Thymus (tissue), 11 donors: Measurements from ENCODE around the gene FFAR2. TPM values are rescaled to one million over a fixed set of nuclear protein-coding genes. Genes with fewer than 3 reads are reported as not detected.
"Not testable (repeated sequence)": the region's sequence is repeated elsewhere in the genome, so short reads cannot be mapped to it uniquely, and the experiment has no call there.

Experiments
- DNase-seq, 9 donors: peaks; one replicate each; pipeline ENCODE4 v3.0.0-alpha.2; 2013; ENCODE audit warnings: low spot score in 9 of 9, low read depth in 6 of 9, missing footprints in 1 of 9
- H3K27ac ChIP-seq, 2 donors: one replicate each; pipeline ENCODE4 v1.5.1; 2013; ENCODE audit warnings: control low read depth in 1 of 2, low read depth in 1 of 2, low read length in 1 of 2, mild to moderate bottlenecking in 1 of 2, moderate library complexity in 1 of 2
- H3K27me3 ChIP-seq, 2 donors: one replicate each; pipeline ENCODE4 v1.5.1; 2013; ENCODE audit warnings: low read length in 1 of 2; ENCODE audit not compliant: control insufficient read depth in 2 of 2, insufficient read depth in 1 of 2
- H3K36me3 ChIP-seq, 2 donors: one replicate each; pipeline ENCODE4 v1.5.1; 2013; ENCODE audit warnings: low read length in 1 of 2, mild to moderate bottlenecking in 1 of 2, moderate library complexity in 1 of 2; ENCODE audit not compliant: control insufficient read depth in 2 of 2, insufficient read depth in 2 of 2
- H3K4me1 ChIP-seq, 2 donors: one replicate each; pipeline ENCODE4 v1.5.1; 2013; ENCODE audit warnings: low read length in 2 of 2; ENCODE audit not compliant: control insufficient read depth in 2 of 2, insufficient read depth in 2 of 2
- H3K4me3 ChIP-seq, 2 donors: one replicate each; pipeline ENCODE4 v1.5.1; 2013; ENCODE audit warnings: low read length in 2 of 2, control low read depth in 1 of 2, mild to moderate bottlenecking in 1 of 2
- H3K9me3 ChIP-seq, 2 donors: one replicate each; pipeline ENCODE4 v1.5.1; 2013; ENCODE audit warnings: low read length in 1 of 2, mild to moderate bottlenecking in 1 of 2; ENCODE audit not compliant: control insufficient read depth in 2 of 2, insufficient read depth in 1 of 2
- WGBS: extraction: QIAGEN DNeasy Blood & Tissue Kit; methylation state at CpG from one replicate; pipeline ENCODE4 v1.1.7; 2013; 5-methylcytosine and 5-hydroxymethylcytosine counted together
- polyA plus RNA-seq: library from polyadenylated mRNA; stranded (reverse); fragments of 200-250 nt; gene quantifications from one replicate; pipeline ENCODE4 v1.2.3, GENCODE V29; 2013
- total RNA-seq: library from RNA; stranded (reverse); fragments of 120-200 nt; gene quantifications from one replicate; pipeline ENCODE4 v1.2.4, GENCODE V29; 2013
- donor health status: healthy.

Gene FFAR2
- total and polyA plus RNA-seq, 2 donors, result 0.47 to 1.1 TPM

DNA sequence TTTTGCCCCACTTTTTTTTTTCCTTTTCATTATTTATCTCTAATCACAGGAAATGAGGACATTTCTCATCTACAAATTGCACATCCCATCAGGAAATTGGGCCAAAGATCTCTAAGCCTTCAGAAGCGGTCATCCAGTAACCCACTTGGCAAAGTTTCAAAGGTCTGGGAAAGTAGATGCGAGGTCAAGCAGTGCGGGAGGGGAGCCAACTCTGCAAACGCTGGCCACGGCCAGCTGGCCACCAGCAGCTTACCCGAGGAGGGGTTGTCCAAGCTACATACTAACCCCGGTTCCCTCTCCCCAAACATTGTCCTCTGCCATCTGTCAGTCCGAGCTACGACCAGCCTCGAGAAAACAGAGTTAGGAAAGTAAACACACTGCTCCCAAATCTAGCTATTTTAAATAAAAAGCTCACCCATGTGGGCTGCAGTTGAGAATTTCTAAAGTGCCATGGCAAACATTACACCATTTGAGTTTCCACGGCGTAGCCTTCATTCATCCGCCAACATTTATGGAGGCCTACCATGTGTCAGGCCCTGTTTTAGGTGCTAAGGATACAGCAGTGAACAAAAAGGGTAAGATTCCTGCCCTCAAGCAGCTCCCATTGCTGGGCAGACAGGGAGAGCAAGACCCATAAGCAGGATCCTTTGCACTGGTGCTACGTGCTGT lies 11.5 kb downstream of the FFAR2 start:
- WGBS, result 84% methylated on average over 14 of the region's 14 CpGs
- DNase-seq, result no peak
- H3K27ac ChIP-seq, result no peak overlapping the region

DNA sequence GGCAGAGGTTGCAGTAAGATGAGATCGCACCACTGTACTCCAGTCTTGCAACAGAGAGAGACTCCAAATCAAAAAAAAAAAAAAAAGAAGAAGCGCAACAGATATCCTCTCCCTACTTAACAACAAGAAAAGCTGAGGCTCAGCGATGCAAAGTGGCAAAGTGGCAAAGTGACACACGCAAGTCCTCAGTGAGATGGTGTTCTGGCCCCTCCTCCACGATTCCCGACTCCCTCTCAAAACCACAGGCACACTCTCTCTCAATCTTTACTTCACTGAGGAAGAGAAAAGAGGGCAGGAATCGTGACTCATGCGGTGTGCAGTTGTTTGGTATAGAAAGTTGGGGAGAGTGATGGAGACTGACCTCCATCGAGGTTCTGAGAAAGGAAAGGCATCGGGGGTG lies 12.6 kb downstream of the FFAR2 start:
- no peaks in the 10 kb centered on the region for H3K9me3 ChIP-seq

More for the DNA sequence above, 11.5 kb downstream of the FFAR2 start:
- H3K36me3 ChIP-seq, result no peaks in the 10 kb centered on the region
- no peaks in the 10 kb centered on the region for H3K27me3 ChIP-seq
- H3K9me3 ChIP-seq, result no peaks in the 10 kb centered on the region
- no peak overlapping the region for H3K4me3 ChIP-seq
- peaks cover 0 to 41% of the 10 kb centered on the region in 2 donors for H3K4me1 ChIP-seq

DNA sequence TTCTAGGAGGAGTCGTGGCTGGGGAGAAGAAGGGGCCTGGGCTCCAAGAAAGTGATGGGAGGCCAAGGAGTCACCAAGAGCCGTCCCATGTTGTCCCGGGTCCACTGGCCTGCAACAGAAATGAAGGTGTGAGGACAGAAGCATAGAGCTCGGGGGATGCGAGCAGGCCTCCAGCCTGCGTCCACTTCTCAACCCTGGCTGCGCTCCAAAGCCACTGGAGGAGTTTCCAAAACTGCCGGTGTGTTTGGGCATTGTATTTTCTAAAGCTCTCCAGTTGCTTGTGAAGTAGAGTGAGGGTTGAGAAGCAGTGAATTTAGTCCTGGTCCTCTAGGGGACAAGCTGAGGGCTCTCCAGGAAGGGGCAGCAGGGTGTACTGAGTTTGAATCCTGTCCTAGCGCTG lies 13.0 kb downstream of the FFAR2 start:
- no peak for DNase-seq
- no peaks in the 10 kb centered on the region for H3K9me3 ChIP-seq
- H3K27ac ChIP-seq, result no peak overlapping the region
- H3K4me3 ChIP-seq, result no peak overlapping the region
- H3K4me1 ChIP-seq, result peaks cover 0 to 39% of the 10 kb centered on the region in 2 donors
- WGBS, result 95% methylated on average over 9 of the region's 9 CpGs
- H3K36me3 ChIP-seq, result no peaks in the 10 kb centered on the region
- no peaks in the 10 kb centered on the region for H3K27me3 ChIP-seq

More for the DNA sequence above, 12.6 kb downstream of the FFAR2 start:
- H3K4me3 ChIP-seq, result no peak overlapping the region
- H3K27ac ChIP-seq, result no peak overlapping the region
- no peaks in the 10 kb centered on the region for H3K36me3 ChIP-seq
- H3K4me1 ChIP-seq, result peaks cover 0 to 40% of the 10 kb centered on the region in 2 donors
- WGBS, result 96% methylated on average over 10 of the region's 10 CpGs
- no peaks in the 10 kb centered on the region for H3K27me3 ChIP-seq
- no peak for DNase-seq

DNA sequence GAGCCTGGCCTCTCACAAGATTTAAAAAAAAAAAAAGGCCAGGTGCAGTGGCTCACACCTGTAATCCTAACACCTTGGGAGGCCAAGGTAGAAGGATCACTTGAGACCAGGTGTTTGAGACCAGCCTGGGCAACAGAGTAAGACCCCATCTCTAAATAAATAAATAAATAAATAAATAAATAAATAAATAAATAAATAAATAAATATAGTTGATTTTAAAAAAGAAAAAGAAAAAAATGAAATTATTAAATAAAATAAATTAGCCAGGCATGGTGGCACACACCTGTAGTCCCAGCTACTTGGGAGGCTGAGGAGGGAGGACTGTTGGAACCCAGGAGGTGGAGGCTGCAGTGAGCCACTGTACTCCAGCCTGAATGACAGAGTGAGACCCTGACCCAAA lies 13.7 kb downstream of the FFAR2 start:
- DNase-seq, H3K27ac ChIP-seq, H3K27me3 ChIP-seq, H3K9me3 ChIP-seq, H3K4me3 ChIP-seq, H3K36me3 ChIP-seq: not testable (repeated sequence)
- H3K4me1 ChIP-seq, result peaks cover 0 to 39% of the 10 kb centered on the region in 2 donors

DNA sequence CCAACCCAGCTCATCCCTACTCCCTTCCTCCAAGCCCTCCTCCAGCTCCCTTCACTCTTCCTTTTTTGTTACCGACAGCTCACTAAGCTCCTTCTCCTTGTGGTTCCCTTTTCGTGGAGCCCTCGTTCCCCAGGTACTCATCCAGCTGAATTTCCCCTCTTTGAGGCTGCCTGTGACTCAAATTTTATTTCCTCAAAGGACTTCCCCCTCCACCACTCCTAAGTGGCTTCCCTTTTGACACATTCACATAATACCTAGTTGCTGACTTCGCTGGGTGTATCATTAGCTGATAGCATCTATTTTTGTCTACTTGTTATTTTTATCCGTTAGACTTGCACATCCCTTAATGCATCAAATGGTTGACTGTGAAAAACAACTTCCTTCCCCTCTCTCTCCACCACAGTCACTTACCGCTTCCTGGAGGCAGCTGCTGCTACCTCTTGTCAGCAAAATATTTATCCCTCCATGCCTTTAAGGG lies 14.5 kb downstream of the FFAR2 start:
- Histone ChIP-seq H3K36me3 (no peaks in the 10 kb centered on the region), H3K27me3 (no peaks in the 10 kb centered on the region), H3K9me3 (no peaks in the 10 kb centered on the region), H3K4me3 (no peak overlapping the region), H3K27ac (peak overlapping the region; percentile 22 to 59), H3K4me1 (peaks cover 0 to 39% of the 10 kb centered on the region in 2 donors)
- WGBS, result 3% methylated on average over 6 of the region's 6 CpGs
- DNase-seq, result peak in 8 of 9 donors; percentile 29 to 80 (median 54)

DNA sequence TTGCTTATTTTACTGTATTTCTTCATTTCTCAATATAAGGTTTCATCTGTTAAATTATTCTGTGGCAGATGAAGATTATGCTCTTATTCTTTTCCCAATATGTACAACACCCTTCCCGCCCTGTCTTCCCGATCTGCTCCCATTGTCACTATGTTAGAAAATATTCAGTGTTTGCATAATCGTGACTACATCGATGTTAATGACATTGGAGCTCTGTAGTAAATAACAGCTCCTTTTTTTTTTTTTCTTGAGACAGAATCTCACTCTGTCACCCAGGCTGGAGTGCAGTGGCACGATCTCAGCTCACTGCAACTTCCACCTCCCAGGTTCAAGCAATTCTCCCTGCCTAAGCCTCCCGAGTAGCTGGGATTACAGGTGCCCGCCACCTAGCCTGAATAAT lies 14.9 kb downstream of the FFAR2 start:
- not testable (repeated sequence) for H3K4me3 ChIP-seq, H3K36me3 ChIP-seq, H3K27me3 ChIP-seq, DNase-seq, H3K9me3 ChIP-seq
- Histone ChIP-seq H3K4me1 (peaks cover 0 to 35% of the 10 kb centered on the region in 2 donors), H3K27ac (peak overlapping the region in 1 of 2 donors; percentile 50)
- 40% methylated on average over 7 of the region's 7 CpGs for WGBS

DNA sequence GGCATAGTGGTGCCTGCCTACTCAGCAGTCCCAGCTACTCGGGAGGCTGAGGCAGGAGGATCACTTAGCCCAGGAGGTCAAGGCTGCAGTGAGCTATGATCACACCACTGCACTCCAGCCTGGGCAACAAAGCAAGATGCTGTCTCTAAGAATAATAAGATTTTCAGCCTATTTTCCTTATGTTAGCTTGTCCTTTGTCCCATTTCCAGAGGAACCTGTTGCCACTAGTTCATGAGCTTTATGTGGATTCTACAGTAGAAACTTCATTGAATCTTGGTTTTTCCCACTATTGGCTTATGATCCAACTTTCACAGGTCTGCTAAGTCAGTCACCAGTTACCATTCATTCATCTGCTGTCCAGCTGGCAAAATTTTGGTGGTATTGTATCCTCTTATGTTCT lies 18.2 kb downstream of the FFAR2 start:
- Histone ChIP-seq H3K27me3 (no peaks in the 10 kb centered on the region), H3K4me3 (no peak overlapping the region), H3K4me1 (peaks cover 0 to 17% of the 10 kb centered on the region in 2 donors), H3K9me3 (no peaks in the 10 kb centered on the region), H3K27ac (no peak overlapping the region), H3K36me3 (no peaks in the 10 kb centered on the region)
- 88% methylated on average over 1 of the region's 1 CpG for WGBS
- no peak for DNase-seq

DNA sequence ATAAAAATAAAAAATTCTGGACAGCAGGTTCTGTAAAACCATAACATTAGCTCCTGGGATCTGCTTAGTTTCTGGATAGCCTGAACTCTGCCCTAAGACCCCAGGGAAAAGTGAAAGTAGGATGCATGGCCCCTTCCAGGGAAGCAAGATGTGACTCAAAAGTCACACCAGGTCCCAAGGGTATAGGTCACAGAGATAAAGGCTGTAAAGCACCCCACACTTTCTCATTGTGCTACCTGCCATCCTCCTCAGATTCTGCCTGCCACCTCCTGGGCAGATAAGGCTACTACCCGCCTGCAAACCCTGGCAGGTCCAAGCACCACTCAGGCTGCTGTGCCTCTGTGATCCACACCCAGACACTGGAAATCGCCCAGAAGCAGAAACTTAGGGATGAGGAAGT lies 20.6 kb downstream of the FFAR2 start:
- DNase-seq, result peak in 3 of 9 donors; percentile 10 to 51 (median 28)
- Histone ChIP-seq H3K27me3 (no peaks in the 10 kb centered on the region), H3K4me1 (peaks cover 0 to under 1% of the 10 kb centered on the region in 2 donors), H3K27ac (no peak overlapping the region), H3K4me3 (no peak overlapping the region), H3K9me3 (no peaks in the 10 kb centered on the region), H3K36me3 (no peaks in the 10 kb centered on the region)
- 32% methylated on average over 2 of the region's 2 CpGs for WGBS

DNA sequence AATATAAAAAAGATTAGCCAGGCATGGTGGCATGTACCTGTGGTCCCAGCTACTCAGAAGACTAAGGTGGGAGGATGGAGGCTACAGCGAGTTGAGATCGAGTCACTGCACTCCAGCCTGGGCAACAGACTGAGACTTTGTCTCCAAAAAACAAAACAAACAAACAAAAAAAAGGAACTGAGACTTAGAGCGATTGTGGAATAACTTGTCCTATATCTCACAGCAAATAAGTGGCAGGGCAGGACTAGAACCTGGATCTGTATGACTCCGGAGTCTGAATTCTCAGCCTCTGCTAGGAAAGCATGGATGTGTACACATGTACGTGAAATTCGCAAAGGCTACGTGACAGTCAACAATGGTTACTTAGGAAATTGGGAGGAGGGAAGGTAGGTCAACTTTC lies 22.1 kb downstream of the FFAR2 start:
- Histone ChIP-seq H3K36me3 (no peaks in the 10 kb centered on the region), H3K27ac (no peak overlapping the region), H3K4me1 (no peaks in the 10 kb centered on the region), H3K4me3 (no peak overlapping the region), H3K9me3 (no peaks in the 10 kb centered on the region), H3K27me3 (no peaks in the 10 kb centered on the region)
- DNase-seq, result no peak
- WGBS, result 96% methylated on average over 7 of the region's 7 CpGs
